DND-41 (cell line): ENCODE measurements around the gene PHACTR4.

ENCODE experiments used
- CTCF ChIP-seq: IDR thresholded peaks from 2 replicates; pipeline ENCODE4 v1.5.1; 2012; ENCODE audit warnings: borderline replicate concordance, low read length, moderate library complexity, mild to moderate bottlenecking; ENCODE audit not compliant: poor library complexity, severe bottlenecking; ENCODE audit errors: extremely low read depth
- EZH2 ChIP-seq: IDR thresholded peaks from 3 replicates; pipeline ENCODE4 v1.6.1; 2012; ENCODE audit warnings: borderline replicate concordance, low read depth, mild to moderate bottlenecking, moderate library complexity, low read length, inconsistent platforms; ENCODE audit not compliant: severe bottlenecking

GRCh38 chr1:28501925-28502324, 132.4 kb downstream of the PHACTR4 start:
- TF ChIP-seq CTCF (no peak), EZH2 (no peak)
